Measurements from ENCODE around the gene TUBA4A. TPM values are rescaled to one million over a fixed set of nuclear protein-coding genes. Genes with fewer than 3 reads are reported as not detected.

The TUBA4A gene
- total and polyA plus RNA-seq, 3 experiments from 2014 or later = 175 to 234 (median 178) TPM

DNA sequence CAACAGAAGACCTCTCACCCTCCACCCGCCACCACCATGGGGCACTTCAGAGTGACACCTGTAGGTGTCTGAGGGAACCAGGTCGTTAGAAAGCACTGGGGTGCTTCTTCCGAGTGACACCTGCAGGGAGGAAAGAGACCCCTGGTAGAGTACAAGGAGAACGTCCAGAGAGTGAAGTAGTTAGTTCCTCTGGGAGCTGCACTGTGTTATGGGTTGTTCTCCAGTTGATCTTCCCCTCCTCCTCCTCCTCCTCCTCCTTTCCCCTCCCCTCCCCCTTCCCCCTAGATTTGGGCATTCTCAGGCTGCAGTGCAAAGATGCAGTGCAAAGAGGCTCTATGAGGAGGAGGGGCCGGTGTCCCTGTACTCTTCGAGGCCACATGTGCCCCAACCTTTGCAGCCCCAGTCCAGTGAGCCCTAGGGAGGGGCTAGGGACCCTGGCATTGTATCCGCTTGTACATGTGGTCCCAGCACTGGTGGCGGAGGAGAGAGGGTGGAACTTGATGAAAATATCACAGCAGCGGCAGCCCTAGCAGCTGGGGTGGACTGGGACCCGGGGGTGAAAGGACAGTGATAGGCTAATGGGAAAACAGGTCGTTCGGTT lies 26.3 kb upstream of the TUBA4A start:
- Mint-ChIP-seq H3K4me1 (peaks cover 31 to 54% (median 41%) of the 10 kb centered on the region in 3 donors), H3K9me3 (no peaks in the 10 kb centered on the region), H3K36me3 (peaks cover 8 to 53% (median 12%) of the 10 kb centered on the region in 3 donors), H3K27me3 (no peaks in the 10 kb centered on the region), H3K4me3 (peak overlapping the region; percentile 89 to 98 (median 92)), H3K27ac (peak overlapping the region; percentile 97 to 100 (median 100))
- Histone ChIP-seq H3K9me3 (ENCODE audit: low read length) (no peaks in the 10 kb centered on the region), H3K36me3 (ENCODE audit: insufficient read depth, low read length) (peaks cover 30% of the 10 kb centered on the region), H3K27ac (ENCODE audit: low read depth, low read length) (peak overlapping the region; percentile 99), H3K4me3 (ENCODE audit: low read length) (peak overlapping the region; percentile 72), H3K4me1 (ENCODE audit: insufficient read depth, low read length) (peaks cover 32% of the 10 kb centered on the region), H3K27me3 (ENCODE audit: insufficient read depth, low read length, poor library complexity, severe bottlenecking) (no peaks in the 10 kb centered on the region)
- DNase-seq = no peak
- CTCF ChIA-PET = interaction anchor here (0.9 to 14.9 kb wide), 10 partner anchors 12 to 120 kb away, joined by 3 to 258 read pairs (median 11); partner anchors contain the start of genes GLB1L, NHEJ1, STK16 and TUBA4A
- POLR2A ChIA-PET = interaction anchor here (1.1 to 4.4 kb wide), 13 partner anchors 12 to 108 kb away, joined by 4 to 57 read pairs (median 13); partner anchors contain the start of genes ABCB6, ANKZF1, ATG9A and CNPPD1

DNA sequence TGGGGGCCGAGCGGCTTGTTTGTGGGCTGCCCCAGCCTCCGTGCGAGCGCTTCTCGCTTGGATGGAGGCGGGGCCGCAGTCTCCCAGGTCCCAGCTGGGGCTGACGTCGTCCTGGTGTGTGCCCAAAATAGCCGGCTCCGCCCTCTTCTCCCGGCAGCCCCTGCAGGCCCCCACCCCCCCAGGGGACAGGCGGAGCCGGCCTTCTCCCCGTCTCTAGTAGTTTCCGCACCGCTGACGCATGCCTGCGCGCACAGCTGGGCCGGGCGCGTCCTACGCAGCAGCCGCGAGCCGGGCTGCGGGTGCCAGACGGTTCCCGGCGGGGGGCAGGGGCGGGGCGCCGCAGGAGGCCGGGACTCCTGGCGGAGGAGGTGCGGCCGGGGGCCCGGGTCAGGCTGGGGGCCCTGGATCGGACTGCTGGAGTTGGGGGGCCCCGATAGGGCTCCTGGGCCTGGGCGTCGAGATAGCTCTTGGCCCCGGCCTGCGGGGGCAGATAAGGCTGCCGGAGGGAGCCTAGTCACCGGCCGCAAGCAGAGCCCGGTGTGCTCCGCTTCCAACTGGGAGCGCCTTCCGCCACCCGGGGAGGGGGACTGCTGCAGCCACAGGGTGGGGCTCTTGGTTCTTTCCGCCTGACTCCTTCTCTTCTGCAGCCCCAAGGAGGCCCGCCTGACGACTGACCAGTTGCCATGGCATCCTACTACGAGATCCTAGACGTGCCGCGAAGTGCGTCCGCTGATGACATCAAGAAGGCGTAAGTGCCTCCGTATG lies 25.6 kb upstream of the TUBA4A start, which contains the start of gene DNAJB2:
Gene DNAJB2 (plus strand): TSS at position 216 of the 765 bp plus-strand sequence. CDS start 468 bp downstream, at position 684.
- peak within 1 kb of the TSS; percentile 89 to 98 (median 93) for H3K4me3 Mint-ChIP-seq

DNA sequence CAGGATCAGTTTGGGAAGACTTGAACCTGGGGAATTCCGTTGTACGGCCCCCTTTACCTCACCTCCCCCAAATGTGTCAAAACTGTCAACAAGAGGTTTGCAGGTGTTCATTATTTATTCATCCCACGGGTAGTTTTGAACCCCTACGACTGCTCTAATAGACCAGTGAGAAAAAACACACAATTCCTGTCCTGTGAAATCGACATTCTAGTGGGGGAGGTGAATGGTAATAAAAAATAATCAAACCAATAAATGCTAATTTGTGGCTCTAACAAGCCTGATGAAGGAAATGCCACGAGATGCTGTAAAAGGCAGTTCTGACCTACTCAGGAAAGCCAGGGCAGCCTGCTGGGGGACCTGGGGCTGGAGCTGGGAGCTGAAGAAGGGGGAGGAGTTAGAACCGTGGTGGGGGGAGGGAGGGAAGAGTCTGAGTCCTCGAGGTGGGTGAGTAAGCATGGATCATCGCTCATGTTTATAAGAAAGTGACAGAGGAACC lies 25.0 kb upstream of the TUBA4A start:
- peak overlapping the region; percentile 99 for H3K27ac ChIP-seq (ENCODE audit: low read depth, low read length)
- H3K9me3 ChIP-seq (ENCODE audit: low read length) = no peaks in the 10 kb centered on the region
- peaks cover 27% of the 10 kb centered on the region for H3K36me3 ChIP-seq (ENCODE audit: insufficient read depth, low read length)
- H3K4me1 ChIP-seq (ENCODE audit: insufficient read depth, low read length) = peaks cover 32% of the 10 kb centered on the region
- Mint-ChIP-seq H3K27me3 (no peaks in the 10 kb centered on the region), H3K27ac (peak overlapping the region; percentile 97 to 100 (median 100)), H3K9me3 (no peaks in the 10 kb centered on the region), H3K36me3 (peaks cover 8 to 41% (median 9%) of the 10 kb centered on the region in 3 donors), H3K4me3 (peak overlapping the region; percentile 87 to 97 (median 91)), H3K4me1 (peaks cover 31 to 52% (median 41%) of the 10 kb centered on the region in 3 donors)
- no peak for DNase-seq
- POLR2A ChIA-PET = interaction anchor here (0.6 to 4.4 kb wide), 21 partner anchors 8 to 993 kb away, joined by 3 to 57 read pairs (median 7); partner anchors contain the start of genes ABCB6, ANKZF1, ATG9A and CNPPD1
- CTCF ChIA-PET = interaction anchor here (0.6 to 14.9 kb wide), 21 partner anchors 9 to 252 kb away, joined by 3 to 258 read pairs (median 5); partner anchors contain the start of genes ABCB6, ANKZF1, ATG9A and CNPPD1
- peak overlapping the region; percentile 72 for H3K4me3 ChIP-seq (ENCODE audit: low read length)
- H3K27me3 ChIP-seq (ENCODE audit: insufficient read depth, low read length, poor library complexity, severe bottlenecking) = no peaks in the 10 kb centered on the region

More for the DNA sequence above, 25.6 kb upstream of the TUBA4A start, which contains the start of gene DNAJB2:
- Mint-ChIP-seq H3K36me3 (peaks cover 8 to 47% (median 12%) of the 10 kb centered on the region in 3 donors), H3K9me3 (no peaks in the 10 kb centered on the region), H3K4me1 (peaks cover 31 to 54% (median 41%) of the 10 kb centered on the region in 3 donors), H3K27me3 (no peaks in the 10 kb centered on the region), H3K27ac (peak within 1 kb of the TSS; percentile 97 to 100 (median 100))
- peak within 1 kb of the TSS; percentile 99 for H3K27ac ChIP-seq (ENCODE audit: low read depth, low read length)
- peak; percentile 99 to 100 (median 99) for DNase-seq
- peaks cover 32% of the 10 kb centered on the region for H3K4me1 ChIP-seq (ENCODE audit: insufficient read depth, low read length)
- POLR2A ChIA-PET = interaction anchor here (0.6 to 4.4 kb wide), 21 partner anchors 9 to 755 kb away, joined by 3 to 57 read pairs (median 7); partner anchors contain the start of genes ABCB6, ANKZF1, ATG9A and CNPPD1
- no peaks in the 10 kb centered on the region for H3K9me3 ChIP-seq (ENCODE audit: low read length)
- no peaks in the 10 kb centered on the region for H3K27me3 ChIP-seq (ENCODE audit: insufficient read depth, low read length, poor library complexity, severe bottlenecking)
- H3K36me3 ChIP-seq (ENCODE audit: insufficient read depth, low read length) = peaks cover 30% of the 10 kb centered on the region
- H3K4me3 ChIP-seq (ENCODE audit: low read length) = peak within 1 kb of the TSS; percentile 72
- CTCF ChIA-PET = interaction anchor here (0.6 to 14.9 kb wide), 21 partner anchors 8 to 251 kb away, joined by 3 to 258 read pairs (median 4); partner anchors contain the start of genes ANKZF1, ATG9A, CNPPD1 and GLB1L

DNA sequence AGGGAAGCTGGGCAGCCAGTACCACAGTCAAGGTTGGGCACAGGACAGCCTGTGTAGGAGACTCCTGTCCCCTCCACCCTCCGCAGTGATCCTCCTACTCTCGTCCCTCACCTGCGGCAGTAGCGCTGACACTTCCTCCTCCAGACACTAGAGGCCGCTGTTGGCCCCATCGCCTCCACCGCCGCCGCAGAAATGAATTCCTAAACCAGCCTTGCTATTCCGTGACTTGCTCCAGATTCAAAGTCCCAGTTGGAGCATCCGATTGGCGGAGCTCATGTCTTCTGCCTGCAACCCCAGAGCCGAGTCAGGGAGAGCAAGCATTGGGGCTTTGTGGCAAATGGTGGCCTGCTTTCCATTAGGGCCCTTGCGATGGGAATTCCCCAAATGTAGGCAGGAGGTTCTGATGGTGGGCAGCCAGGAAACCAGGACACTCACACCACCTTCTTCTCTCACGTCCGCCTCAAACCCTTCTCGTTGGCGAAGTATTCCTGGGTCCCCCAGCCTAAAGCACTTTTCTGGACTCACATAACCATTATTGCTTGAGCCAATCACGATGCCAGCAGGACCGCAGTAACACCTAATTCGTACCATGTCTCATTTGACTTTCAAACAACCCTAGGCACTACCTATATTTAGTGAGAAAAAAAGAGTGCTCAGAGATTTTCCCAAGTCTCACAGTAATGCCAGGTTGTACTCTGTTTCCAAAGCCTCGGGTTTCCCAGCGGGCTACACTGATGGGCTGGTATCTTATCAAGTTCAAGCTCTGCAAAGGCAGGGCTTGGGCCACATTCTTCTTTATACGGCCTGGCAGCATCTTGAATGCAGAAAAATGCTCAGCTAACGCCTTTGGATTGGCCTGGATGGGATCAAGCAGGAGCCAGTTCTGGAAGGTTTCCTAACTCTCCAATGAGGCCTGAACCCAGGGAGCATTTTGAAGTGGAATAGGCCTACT lies 24.3 kb upstream of the TUBA4A start:
- Mint-ChIP-seq H3K9me3 (no peaks in the 10 kb centered on the region), H3K36me3 (peaks cover 4 to 34% (median 8%) of the 10 kb centered on the region in 3 donors), H3K27me3 (no peaks in the 10 kb centered on the region), H3K4me3 (peak overlapping the region; percentile 43 to 97 (median 91)), H3K27ac (peak overlapping the region; percentile 97 to 100 (median 100)), H3K4me1 (peaks cover 30 to 48% (median 39%) of the 10 kb centered on the region in 3 donors)
- DNase-seq = peak; percentile 59 to 80 (median 74)
- peaks cover 21% of the 10 kb centered on the region for H3K36me3 ChIP-seq (ENCODE audit: insufficient read depth, low read length)
- peak overlapping the region; percentile 99 for H3K27ac ChIP-seq (ENCODE audit: low read depth, low read length)
- no peaks in the 10 kb centered on the region for H3K27me3 ChIP-seq (ENCODE audit: insufficient read depth, low read length, poor library complexity, severe bottlenecking)
- ChIA-PET CTCF (interaction anchor here (0.9 to 14.9 kb wide), 27 partner anchors 9 to 252 kb away, joined by 3 to 258 read pairs (median 4); partner anchors contain the start of genes ABCB6, GLB1L, STK16 and TUBA4A), POLR2A (interaction anchor here (0.6 to 4.4 kb wide), 16 partner anchors 7 to 992 kb away, joined by 3 to 57 read pairs (median 10); partner anchors contain the start of genes ABCB6, ANKZF1, ATG9A and CNPPD1)
- peaks cover 32% of the 10 kb centered on the region for H3K4me1 ChIP-seq (ENCODE audit: insufficient read depth, low read length)
- H3K4me3 ChIP-seq (ENCODE audit: low read length) = peak overlapping the region; percentile 72
- no peaks in the 10 kb centered on the region for H3K9me3 ChIP-seq (ENCODE audit: low read length)

DNA sequence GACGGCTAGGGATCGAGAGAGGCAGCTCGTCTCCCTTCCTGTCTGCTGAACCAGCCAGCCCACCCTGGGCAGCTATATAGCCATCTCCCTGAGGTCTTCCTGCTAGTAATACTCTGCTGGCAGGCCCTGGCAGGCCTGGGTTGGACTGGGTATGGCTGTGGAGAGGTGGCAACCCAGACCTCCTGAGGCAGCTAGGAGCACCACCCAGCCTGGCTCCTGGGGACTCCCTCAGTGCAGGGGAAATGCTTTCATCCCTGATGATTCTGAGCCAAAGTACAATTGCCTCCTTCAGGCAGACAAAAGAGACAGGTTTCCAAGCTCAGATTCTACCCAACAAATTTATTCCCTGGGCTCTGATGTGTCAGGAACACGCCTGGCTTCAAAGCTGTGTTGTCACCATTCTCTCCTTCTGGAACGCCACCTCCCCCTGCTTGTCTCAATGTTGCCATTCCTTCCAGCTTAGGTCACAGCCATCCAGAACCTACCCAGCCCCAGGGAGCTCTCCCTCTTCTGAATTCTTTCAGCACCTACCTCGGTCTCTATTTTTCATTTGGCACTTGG lies 20.7 kb upstream of the TUBA4A start:
- H3K36me3 ChIP-seq (ENCODE audit: insufficient read depth, low read length) = no peaks in the 10 kb centered on the region
- no peaks in the 10 kb centered on the region for H3K9me3 ChIP-seq (ENCODE audit: low read length)
- Mint-ChIP-seq H3K27me3 (no peaks in the 10 kb centered on the region), H3K9me3 (no peaks in the 10 kb centered on the region), H3K36me3 (no peaks in the 10 kb centered on the region), H3K4me1 (peaks cover 18 to 21% (median 21%) of the 10 kb centered on the region in 3 donors), H3K4me3 (no peak overlapping the region), H3K27ac (no peak overlapping the region)
- DNase-seq = no peak
- no peak overlapping the region for H3K4me3 ChIP-seq (ENCODE audit: low read length)
- ChIA-PET POLR2A (interaction anchor here (0.5 to 1.1 kb wide), 2 partner anchors 27 to 676 kb away, joined by 3 read pairs; no protein-coding TSS in a partner anchor), CTCF (interaction anchor here (1.0 to 14.9 kb wide), 4 partner anchors 18 to 103 kb away, joined by 3 to 258 read pairs (median 70); partner anchors contain the start of genes TUBA4A and TUBA4B)
- H3K4me1 ChIP-seq (ENCODE audit: insufficient read depth, low read length) = peaks cover 17% of the 10 kb centered on the region
- no peak overlapping the region for H3K27ac ChIP-seq (ENCODE audit: low read depth, low read length)
- no peaks in the 10 kb centered on the region for H3K27me3 ChIP-seq (ENCODE audit: insufficient read depth, low read length, poor library complexity, severe bottlenecking)

DNA sequence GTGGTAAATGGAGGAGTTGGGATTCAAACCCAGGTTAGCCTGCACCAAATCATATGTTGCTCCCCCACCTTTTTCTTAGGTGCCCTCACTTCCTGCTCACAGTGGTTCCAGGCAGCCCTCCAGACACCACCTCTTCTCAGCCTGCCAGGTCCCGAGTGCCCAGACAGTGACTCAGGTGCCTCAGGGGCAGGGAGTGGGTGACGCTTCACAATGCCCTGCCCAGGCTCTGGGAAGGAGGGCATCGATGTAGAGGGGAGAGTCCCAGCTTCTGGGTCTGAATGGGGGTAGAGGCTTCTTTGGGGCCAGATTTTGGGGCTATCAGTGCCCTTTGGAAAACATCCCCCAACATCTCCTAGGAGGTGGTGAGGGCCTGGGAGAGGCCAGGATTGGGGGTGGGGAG lies 20.2 kb upstream of the TUBA4A start:
- no peak overlapping the region for H3K4me3 Mint-ChIP-seq
- Histone ChIP-seq H3K27me3 (ENCODE audit: insufficient read depth, low read length, poor library complexity, severe bottlenecking) (no peaks in the 10 kb centered on the region), H3K9me3 (ENCODE audit: low read length) (no peaks in the 10 kb centered on the region), H3K4me1 (ENCODE audit: insufficient read depth, low read length) (peaks cover 17% of the 10 kb centered on the region), H3K4me3 (ENCODE audit: low read length) (no peak overlapping the region), H3K27ac (ENCODE audit: low read depth, low read length) (no peak overlapping the region), H3K36me3 (ENCODE audit: insufficient read depth, low read length) (no peaks in the 10 kb centered on the region)
- H3K9me3 Mint-ChIP-seq = no peaks in the 10 kb centered on the region
- CTCF ChIA-PET = interaction anchor here (1.0 to 14.9 kb wide), 3 partner anchors 19 to 103 kb away, joined by 3 to 258 read pairs (median 136); partner anchors contain the start of genes TUBA4A and TUBA4B
- H3K4me1 Mint-ChIP-seq = peaks cover 16 to 20% (median 19%) of the 10 kb centered on the region in 3 donors
- H3K27ac Mint-ChIP-seq = peak overlapping the region in 1 of 8 donors; percentile 9
- POLR2A ChIA-PET = interaction anchor here (0.5 to 1.1 kb wide), 2 partner anchors 26 to 676 kb away, joined by 3 read pairs; no protein-coding TSS in a partner anchor
- H3K36me3 Mint-ChIP-seq = no peaks in the 10 kb centered on the region
- no peak for DNase-seq
- H3K27me3 Mint-ChIP-seq = no peaks in the 10 kb centered on the region
